Measurements from ENCODE around the gene LYPD6. TPM values are rescaled to one million over a fixed set of nuclear protein-coding genes. Genes with fewer than 3 reads are reported as not detected.
"Not testable (repeated sequence)": the region's sequence is repeated elsewhere in the genome, so short reads cannot be mapped to it uniquely, and the experiment has no call there.

The LYPD6 gene
- total RNA-seq, 1 experiment from 2014 or later: 40.4 TPM

DNA sequence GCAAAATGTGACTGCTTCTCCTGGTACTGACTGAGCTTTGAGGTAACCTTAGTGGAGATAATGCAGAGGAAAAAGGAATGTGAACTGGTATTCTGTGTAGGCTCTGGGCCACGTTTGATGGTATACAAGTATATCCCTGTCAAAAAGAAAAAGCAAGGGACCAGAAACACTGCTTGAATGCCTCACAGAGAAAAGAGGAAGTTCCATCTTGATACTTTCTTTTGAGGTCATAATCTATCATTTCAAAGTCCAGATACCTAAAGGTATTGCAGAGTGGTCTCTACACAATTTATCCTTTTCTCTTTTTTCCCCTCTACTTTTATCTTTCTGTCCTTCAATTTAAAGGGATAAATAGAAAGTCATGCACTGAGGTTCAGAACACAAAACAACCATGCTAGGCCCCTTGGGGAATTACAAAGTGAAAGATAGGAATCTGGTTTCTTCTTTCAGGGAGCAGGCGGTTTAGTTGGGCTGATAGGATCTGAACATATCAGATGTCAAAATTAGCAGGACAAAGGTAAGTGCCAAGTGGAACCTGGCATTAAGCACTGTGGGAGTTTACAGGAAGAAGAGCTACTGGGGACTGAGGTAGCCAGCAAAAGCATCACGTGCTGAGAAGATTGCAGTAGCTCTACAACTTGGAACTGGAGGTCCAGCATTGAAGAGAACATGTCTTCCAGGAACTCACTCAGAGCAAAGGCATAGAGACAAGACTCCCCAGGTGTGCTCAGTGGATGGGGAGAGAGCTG is 121.2 kb downstream of the LYPD6 start:
- DNase-seq (ENCODE audit: low spot score): no peak

DNA sequence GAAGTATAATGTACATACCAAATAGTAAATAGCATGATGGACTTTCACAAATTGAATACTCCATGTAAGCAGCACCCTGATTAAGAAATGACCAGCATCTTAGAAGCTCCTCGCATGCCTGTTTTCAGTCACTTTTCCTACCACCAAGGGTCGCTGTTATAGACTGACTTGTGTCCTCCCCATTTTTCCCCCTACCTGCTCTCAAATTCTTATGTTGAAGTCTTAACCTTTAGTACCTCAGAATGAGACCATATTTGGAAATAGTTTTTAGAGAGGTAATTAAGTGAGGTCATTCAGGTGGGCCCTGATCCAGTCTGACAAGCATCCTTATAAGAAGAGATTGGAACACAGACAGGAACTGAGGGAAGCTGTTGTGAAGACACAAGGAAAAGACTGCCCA is 125.9 kb downstream of the LYPD6 start:
- no peak for DNase-seq (ENCODE audit: low spot score)

DNA sequence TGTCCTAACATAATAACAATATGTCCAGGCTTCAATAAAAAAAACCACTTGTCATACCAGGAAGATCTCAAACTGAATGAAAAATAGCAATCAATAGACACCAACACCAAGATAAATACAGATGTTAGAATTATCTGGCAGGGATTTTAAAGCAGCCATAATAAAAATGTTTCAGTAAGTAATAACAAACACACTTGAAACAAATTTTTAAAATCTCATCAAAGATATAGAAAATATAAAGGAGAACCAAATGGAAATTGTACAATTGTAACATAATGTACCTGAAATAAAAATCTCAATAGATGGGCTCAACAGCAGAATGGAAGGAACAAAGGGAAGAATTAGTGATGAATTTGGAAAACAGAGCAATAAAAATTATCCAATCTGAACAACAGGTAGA is 128.1 kb downstream of the LYPD6 start:
- DNase-seq (ENCODE audit: low spot score): no peak

DNA sequence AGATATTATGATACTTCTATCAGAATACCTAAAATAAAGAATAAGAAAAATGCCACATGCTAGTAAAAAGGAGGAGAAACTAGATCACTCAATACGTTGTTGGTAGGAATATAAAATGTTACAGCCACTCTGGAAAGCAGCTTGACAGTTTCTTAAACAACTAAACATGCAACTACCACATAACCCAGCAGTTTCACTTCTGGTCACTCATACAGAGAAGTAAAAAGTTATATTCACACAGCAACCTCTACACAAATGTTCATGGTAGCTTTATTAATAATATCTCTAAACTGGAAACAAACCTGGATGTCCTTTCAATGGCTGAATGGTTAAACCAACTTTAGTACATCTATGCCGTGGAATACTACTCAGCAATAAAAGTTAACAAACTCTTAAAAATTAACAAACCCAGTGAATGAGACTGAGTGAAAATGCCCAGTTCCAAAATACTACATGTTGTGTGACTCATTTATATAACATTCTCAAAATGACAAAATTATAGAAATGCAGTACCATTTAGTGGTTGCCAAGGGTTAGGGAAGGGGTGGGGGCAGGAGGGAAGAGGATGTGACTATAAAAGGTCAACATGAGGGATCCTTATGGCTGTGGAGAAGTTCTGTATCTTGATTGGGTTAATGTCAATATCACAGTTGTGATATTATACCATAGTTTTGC is 133.1 kb downstream of the LYPD6 start:
- DNase-seq (ENCODE audit: low spot score): no peak

DNA sequence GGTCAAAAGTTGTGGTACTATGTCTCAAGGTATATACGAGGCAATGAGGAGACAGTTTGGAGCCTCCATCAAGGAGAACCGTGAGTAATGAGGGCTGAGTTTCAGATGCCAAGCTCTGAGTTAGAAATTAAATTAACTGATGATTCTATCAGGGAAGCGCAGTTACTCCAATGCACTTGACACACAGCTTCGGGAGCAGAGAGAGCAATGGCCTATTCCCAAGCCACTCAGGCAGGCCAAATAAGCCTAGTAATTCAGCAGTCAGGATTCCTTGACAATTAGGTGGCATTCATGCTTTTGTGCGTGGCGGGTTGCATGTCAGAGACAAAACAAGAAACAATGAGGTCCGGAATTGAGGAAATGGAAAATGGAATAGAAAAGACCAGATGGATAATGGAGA is 134.0 kb downstream of the LYPD6 start:
- no peak for DNase-seq (ENCODE audit: low spot score)

DNA sequence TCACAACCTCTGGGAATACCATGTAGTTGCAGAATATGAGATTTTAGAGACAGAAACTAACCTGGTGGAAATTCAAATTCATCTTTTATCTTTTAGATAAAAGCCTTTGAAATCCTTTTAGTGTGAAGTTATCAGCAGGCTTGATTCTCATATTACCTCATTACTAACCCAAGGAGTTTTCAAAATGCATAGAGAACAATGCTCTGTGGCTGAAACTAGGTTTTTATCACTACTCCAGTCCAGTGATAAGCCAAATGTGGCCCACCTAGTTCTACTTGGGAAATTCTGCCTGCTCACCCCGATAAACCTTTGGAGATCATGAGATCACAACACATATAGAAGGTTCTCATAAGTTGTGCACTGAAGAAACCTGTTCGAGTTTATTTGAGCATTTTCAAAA is 135.5 kb downstream of the LYPD6 start:
- DNase-seq (ENCODE audit: low spot score): no peak

DNA sequence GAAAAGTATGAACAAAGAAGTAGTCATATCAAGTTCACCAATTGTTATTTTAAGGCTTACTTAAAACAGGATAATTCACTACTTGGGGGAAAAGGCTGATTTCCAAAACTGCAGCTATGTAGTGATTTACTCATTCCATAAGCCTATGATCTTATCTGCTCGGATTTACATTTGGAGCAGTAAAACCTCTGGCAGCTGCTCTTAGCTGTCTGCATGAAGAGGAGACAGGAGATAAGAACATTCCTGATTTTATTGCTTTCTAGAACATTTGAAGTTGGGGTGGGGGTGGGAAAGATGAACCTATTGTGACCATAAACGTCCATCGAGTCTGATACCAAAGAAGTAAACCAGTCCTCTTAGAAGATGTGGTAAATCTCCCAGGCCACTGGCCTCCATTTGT is 136.2 kb downstream of the LYPD6 start:
- peak; percentile 14 for DNase-seq (ENCODE audit: low spot score)

DNA sequence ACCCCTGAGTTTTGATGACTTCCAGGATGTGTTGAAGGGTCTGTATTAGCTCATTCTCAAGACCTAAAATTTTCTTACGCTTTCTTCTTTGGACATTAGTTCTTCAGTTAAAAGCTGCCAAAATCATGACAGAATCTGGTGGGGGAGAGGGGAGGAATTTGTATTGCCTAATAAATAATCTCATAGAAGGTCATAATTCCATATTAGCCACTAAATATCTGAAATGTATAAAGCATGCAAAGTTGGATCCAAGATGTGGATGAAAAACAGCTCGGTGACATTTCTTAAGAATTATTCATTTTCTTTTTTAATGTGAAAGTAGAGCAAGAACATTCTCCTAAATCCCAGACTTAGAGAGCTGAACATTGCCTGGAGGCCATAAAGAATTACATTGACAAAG is 137.0 kb downstream of the LYPD6 start:
- DNase-seq (ENCODE audit: low spot score): no peak

DNA sequence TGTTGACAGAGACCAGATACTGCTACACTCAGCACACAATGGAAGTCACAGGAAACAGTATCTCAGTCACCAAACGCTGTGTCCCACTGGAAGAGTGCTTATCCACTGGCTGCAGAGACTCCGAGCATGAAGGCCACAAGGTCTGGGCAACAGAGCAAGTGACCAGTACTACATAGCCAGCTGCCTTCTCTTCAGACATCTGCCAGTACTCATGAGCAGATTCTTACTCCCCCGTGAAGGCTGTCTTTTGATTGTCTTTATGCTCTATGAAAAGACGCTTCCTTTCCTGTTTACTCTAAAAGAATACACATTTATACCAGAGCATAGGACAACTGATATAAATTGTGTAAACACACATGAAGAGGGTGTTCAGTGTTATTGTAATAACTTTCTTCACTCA is 138.2 kb downstream of the LYPD6 start:
- no peak for DNase-seq (ENCODE audit: low spot score)

DNA sequence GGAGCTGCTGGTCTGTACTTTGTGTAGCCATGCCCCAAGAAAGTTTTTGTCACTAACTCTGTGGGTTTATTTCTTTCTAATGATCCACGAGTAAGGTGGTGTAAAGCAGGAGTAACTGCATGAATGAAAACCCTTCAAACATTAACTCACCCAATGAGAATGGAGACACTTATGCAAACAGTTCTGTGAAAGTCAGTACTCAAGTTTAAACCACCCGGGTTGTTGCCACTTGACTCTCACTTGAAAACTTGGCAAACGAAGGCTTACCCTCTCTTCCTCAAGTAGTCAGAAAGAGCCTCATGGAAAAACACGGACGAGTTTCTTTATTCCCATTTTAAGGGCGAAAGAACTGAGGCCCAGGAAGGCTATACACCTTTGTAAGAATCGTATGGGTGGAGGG is 139.7 kb downstream of the LYPD6 start:
- DNase-seq (ENCODE audit: low spot score): no peak

DNA sequence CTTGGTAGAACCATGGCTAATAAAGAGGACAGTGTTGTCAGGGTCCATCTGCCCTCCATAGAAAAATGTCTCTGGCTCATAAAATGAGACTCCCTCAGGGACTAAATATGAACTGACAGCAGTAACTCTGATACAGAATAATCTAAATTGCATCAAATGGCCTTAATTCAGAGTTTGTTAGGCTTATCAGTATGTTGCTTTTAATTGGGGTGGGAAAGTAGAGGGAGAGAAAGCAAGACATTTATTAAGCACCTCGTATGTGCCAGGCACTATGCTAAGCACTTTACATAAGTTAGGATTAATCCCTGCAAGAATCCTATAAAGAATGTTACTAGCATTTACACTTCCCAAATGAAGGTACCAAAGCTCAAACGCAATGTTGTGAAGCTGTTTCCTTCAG is 142.0 kb downstream of the LYPD6 start:
- DNase-seq (ENCODE audit: low spot score): no peak

DNA sequence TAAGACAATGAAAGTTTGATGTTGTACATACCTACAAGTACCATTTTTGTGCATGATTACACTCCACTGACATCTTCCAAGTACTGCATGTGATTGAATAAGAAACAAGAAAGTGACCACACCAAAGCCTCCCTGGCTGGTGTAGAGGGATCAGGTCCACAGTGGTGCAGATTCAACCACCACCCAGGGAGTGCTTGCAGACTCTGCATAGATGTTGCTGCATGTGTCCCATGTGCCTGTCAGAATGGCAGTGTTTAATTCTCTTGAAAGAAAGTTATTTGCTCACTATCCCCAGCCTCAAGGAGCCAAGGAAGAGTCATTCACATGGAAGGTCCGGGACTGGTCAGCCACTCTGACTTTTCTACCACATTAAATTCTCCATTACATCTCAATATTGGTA is 142.7 kb downstream of the LYPD6 start:
- DNase-seq (ENCODE audit: low spot score): no peak

DNA sequence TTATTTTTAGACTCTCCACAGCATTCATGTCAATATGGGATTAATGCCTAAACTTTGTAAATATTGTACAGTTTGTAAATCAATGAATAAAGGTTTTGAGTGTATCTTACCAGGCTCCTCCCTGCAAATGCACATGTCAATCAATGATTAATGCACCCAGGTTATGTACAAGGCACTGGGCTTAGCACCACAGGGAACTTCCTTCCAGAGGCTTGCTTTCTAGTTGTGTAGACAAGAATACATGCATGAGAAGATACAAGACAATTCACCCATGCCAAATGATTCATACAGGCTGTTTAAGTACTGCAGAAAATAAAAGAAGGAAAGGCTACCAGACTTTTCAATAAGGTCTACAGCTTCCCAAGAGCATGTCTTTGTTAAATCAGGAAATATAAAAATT is 143.1 kb downstream of the LYPD6 start:
- DNase-seq (ENCODE audit: low spot score): no peak

DNA sequence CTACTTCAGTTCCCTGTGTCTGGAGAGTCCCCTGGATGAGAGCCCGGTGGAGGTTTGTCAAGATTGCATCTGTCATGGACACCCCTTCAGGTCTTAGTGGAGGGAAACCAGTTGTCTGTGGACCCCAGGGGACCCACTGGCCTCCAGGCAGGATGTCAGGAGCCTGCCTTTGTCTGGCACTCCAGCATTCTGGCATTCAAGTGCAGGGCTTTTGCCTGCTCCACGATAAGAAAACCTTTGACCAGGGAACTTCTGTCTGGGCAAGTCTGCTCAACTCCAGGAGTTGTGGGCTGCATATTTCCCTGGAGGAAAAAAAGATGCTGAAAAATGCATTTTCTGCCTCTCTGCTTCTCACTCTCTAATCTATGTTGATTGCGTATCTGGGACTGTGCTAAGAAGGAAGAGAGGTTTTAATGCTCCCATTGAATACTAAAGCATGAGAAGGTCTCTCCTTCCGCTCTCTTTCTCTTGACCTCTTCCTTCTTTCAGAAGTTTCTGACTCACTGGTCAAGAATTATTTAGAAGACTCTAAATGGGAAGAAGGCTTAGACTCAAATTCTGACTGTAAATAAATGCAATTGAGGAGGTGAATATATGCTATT is 152.7 kb downstream of the LYPD6 start:
- DNase-seq (ENCODE audit: low spot score): no peak

DNA sequence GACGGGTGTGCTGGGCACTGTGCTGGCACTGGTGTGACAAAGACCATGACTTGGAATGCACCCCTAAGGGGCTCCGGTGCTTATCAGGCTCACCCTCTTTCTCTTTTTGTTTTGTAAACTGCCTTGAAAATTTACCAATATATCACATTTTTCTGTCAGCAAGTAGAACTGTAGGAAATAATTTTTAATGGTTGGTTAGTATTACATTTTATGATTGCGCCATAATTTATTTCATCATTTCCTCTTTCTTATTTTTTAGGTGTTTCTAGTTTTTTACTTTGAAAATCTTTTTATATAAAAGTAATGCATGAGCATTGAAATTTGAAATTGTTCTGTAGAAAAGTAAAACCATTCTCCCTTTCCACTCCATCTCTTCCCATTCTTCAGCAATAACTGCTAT is 156.3 kb downstream of the LYPD6 start:
- DNase-seq (ENCODE audit: low spot score): no peak

DNA sequence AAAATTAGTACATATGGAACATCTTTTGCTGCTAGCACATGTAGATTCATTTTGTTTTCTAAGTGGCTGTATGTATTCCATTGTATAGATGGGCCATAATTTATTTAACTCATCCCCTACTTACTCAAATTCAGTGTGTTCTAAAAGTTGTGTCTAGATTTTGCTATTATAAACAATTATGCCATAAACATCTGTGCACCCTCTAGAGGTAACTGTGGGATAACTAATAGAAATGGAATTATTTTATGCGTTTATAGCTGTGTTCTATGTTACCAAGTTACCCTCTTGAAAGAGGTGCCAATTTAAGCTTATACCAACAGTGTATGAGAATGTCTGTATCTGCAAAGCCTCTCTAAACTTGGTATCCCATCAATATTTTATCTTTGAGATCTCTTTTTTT is 156.8 kb downstream of the LYPD6 start:
- DNase-seq (ENCODE audit: low spot score): no peak

DNA sequence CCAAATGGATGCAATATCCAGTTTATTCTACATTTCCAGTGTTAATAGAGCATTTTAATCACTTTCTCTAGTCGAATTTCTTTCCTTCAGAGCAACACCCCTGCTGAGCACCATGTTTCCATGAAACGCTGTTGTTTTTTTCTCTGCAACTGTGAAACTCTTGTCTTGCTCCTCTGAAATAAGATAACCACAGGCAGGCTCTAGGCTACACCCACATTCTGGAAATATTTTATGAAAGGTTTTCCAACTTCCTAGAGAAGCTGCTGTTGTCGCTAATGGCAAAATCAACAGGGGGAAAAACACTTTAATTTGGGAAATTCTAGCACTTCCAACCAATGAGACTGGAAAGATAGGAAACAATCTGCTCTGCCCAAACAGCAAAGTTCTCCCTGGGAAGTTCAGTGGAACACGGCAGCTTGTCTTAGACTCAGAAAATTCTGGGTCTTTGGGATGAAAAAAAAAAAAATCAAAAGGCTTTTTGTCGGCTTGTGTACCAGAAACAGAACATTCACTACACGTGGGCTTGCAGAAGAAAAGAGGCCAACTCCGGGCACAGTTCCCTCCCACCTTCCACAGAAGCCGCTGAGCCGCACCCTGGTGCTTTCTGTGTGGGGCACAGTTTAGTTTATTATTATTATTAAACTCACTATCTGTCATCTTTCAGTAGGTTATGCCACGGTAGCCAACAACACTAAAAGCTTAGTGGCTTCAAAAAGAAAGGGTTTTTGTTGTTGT is 158.5 kb downstream of the LYPD6 start:
- no peak for DNase-seq (ENCODE audit: low spot score)

DNA sequence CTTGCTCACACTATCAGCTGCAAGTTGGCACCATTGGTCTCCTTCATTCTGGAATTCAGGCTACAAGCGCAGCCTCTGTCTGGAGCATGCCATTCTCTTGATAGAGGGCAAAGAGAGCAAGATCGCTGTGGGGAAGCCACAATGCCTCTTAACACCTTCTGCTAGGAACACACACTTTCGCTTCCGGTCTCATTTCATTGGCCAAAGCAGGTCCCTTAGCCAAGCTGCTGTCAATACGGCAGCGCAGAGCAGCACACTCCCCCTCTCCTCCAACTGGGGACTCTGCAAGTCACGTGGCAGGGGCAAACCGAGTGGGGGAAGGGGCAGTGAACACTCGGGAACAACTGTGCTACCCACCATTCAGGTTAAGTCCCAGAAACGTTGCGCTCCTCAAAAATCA is 159.1 kb downstream of the LYPD6 start:
- DNase-seq (ENCODE audit: low spot score): no peak

DNA sequence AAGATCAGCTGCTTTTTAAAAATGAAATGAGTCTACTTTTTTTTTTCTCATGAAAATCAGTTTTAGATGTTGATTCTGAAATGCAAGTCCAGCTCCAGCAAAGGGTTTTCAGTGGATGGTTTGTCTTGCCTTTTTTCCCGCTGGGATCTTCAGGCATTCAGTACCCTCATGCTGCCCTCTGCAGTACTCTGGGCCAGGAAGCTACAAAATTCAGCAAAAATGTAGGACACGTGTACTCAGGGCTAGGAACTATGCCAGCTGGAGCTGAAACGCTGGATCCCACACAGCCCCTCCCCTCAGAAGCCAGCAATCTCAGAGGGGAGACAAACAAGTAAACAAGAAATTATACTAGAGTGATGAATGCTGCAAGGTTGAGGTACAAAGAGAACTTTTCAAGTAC is 159.9 kb downstream of the LYPD6 start:
- DNase-seq (ENCODE audit: low spot score): peak; percentile 45

DNA sequence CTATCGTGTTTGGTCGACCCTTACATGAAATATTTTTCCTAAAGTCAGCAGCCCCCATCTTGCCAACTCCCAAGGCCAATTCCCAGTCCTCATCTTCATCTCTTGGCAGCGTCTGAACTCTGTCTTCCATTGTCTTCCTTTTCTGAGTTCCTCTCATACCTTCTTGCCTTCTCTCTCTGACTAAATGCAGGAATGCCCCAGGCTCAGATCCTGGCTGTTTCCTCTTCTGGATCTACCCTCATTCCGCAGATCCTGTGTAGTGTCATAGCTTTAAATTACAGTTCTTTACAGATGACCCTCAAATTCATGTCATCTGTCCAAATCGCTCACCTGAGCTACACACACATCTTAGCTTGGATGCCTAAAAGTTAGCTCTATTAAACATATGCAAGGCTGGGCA is 162.5 kb downstream of the LYPD6 start:
- DNase-seq (ENCODE audit: low spot score): no peak

DNA sequence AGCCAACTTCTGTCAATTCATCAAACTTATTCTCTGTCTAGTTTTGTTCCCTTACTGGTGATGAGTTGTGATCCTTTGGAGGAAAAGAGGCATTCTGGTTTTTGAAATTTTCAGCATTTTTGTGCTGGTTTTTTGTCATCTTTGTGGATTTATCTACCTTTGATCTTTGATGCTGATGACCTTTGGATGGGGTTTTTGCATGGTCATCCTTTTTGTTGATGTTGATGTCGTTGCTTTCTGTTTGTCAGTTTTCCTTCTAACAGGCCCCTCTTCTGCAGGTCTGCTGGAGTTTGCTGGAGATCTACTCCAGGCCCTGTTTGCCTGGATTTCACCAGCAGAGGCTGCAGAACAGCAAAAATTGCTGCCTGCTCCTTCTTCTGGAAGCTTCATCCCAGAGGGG is 168.8 kb downstream of the LYPD6 start:
- not testable (repeated sequence) for DNase-seq (ENCODE audit: low spot score)

DNA sequence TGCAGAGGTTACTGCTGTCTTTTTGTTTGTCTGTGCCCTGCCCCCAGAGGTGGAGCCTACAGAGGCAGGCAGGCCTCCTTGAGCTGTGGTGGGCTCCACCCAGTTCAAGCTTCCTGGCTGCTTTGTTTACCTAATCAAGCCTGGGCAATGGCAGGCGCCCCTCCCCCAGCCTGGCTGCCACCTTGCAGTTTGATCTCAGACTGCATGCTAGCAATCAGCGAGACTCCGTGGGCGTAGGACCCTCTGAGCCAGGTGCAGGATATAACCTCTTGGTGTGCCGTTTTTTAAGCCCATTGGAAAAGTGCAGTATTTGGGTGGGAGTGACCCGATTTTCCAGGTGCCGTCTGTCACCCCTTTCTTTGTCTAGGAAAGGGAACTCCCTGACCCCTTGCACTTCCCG is 176.4 kb downstream of the LYPD6 start:
- DNase-seq (ENCODE audit: low spot score): not testable (repeated sequence)

DNA sequence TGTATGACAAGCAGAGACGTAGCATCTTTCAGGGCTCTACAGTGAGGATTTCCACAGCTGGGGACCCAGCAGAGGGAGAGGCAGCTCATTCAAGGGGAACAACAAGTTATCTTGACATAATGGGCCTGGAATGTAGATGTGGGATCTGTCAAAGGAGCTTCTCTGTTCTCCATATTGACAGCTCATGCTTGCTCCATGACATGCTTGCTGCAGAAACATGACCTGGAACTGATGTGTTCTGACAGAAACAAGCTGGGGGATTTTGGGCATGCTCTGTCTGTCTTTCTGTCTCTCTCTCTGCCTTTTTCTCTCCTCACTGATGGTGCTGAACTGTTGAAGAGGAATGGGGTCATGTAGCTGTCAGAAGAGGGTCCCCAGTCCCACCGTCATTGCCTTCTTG is 177.6 kb downstream of the LYPD6 start:
- no peak for DNase-seq (ENCODE audit: low spot score)

Data from A172 (cell line).